Esophagus squamous epithelium (tissue), 4 donors: Measurements from ENCODE around the gene MAEA.

Experiments used
- POLR2A ChIP-seq, 4 donors: fragments of 450-650 bp; IDR thresholded peaks; one replicate each; pipeline ENCODE4 v1.6.1; 2017; ENCODE audit warnings: antibody characterized with exemption in 4 of 4, mild to moderate bottlenecking in 4 of 4, moderate library complexity in 3 of 4
- TF ChIP-seq, protein P1 (sequence below), 6 experiments: fragments of 450-650 bp in 4 of 6; fragments of 200-600 bp in 2 of 6; sonication (generic) in 2 of 6; IDR thresholded peaks; one replicate each; pipeline ENCODE4 v1.5.1; 2016 to 2019; ENCODE audit warnings: antibody characterized with exemption in 6 of 6, mild to moderate bottlenecking in 4 of 6, moderate library complexity in 4 of 6

DNA sequence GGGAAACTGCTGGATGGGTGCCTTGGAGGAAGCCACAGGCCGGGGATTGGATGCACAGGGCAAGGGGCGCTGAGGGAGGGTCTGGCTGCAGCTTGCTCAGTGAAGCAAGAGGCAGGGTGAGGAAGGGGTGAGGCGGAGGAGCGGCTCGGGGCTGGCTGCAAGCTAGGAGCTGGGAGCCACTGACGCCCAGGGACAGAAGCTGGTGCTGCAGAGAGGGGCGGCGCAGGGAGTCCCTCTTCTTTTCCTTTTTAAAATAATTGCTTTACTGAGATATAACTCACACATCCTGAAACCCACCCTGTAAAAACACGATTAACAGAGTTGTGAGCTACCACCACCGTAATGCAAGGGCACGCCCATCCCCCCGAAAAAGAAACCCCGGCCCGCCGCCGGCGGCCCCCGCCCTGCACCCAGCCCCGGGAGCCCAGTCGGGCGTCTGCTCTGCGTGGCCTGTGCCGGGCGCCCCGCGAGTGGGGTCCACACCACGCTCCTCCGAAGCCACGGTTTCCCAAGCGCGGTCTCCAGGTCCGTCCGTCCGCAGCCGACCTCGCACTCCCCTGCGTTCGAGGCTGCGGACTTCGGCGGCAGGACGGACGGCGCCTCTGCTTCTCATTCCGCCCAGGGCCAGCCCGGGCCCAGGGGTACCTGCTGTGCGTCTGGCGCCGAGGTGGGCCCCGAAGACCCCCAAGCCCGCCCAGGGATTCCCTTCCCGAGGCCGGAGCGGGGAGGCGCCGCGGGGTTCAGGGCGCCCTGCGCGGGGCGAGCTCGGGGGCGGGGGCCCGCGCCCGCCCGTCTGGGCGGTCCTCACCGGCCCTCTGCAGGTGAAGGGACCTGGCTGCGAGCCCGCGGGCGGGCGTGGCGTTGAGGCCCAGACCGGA, 56.5 kb downstream of the MAEA start:
- TF ChIP-seq POLR2A (IDR thresholded peaks at IDR 0.05) = peak in 2 of 4 donors; percentile 9 to 22
- TF ChIP-seq, protein P1, sequence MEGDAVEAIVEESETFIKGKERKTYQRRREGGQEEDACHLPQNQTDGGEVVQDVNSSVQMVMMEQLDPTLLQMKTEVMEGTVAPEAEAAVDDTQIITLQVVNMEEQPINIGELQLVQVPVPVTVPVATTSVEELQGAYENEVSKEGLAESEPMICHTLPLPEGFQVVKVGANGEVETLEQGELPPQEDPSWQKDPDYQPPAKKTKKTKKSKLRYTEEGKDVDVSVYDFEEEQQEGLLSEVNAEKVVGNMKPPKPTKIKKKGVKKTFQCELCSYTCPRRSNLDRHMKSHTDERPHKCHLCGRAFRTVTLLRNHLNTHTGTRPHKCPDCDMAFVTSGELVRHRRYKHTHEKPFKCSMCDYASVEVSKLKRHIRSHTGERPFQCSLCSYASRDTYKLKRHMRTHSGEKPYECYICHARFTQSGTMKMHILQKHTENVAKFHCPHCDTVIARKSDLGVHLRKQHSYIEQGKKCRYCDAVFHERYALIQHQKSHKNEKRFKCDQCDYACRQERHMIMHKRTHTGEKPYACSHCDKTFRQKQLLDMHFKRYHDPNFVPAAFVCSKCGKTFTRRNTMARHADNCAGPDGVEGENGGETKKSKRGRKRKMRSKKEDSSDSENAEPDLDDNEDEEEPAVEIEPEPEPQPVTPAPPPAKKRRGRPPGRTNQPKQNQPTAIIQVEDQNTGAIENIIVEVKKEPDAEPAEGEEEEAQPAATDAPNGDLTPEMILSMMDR (IDR thresholded peaks at IDR 0.05) = peak in 1 of 6 experiments; percentile 34
